NB4 (cell line): ENCODE measurements around the gene GPX4.

Experiments used
- CTCF ChIP-seq: IDR thresholded peaks from one replicate; pipeline ENCODE4 v1.5.1; 2012; ENCODE audit warnings: low read depth, low read length
- POLR2A ChIP-seq: IDR thresholded peaks from 2 replicates; pipeline ENCODE4 v1.6.1; 2011; ENCODE audit warnings: mild to moderate bottlenecking; ENCODE audit not compliant: insufficient read length; ENCODE audit errors: extremely low read depth

- TF ChIP-seq POLR2A: no peak
- TF ChIP-seq CTCF: no peak
These were observed 22.3 kb upstream of the GPX4 start for GRCh38 chr19:1081301-1082164.
